HL-60/S4 (cell line): Measurements from ENCODE around the gene SCAMP1.
"Not testable (repeated sequence)": the region's sequence is repeated elsewhere in the genome, so short reads cannot be mapped to it uniquely, and the experiment has no call there.

Experiments used
- in situ Hi-C: fragments of 300-500 bp; cut with MboI; formaldehyde crosslinking; loops from 2 replicates; pipeline ENCODE4 v1.14.3; 2022; ENCODE audit warnings: low sequenced_read_pairs

Gene SCAMP1

GRCh38 chr5:78420548-78420947 lies 60.1 kb downstream of the SCAMP1 start:
- in situ Hi-C loops: no loop called here

DNA sequence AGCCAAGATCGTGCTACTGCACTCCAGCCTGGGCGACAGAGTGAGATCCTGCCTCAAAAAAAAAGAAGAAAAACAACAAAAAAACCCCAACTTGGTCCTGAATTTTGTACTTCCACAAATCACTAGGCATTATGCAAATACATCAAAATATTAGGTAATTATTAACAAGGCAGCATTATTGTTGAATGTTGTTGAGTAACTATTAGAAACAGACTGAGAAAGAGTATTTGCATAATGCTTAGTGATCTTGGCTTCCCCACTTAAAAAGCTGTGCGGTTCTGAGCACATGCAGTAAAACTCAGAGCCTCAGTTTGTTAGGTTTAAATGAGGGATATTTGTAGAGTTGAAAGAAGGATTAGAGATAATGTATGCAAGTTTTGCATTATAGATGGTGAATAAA lies 64.2 kb downstream of the SCAMP1 start:
- in situ Hi-C loops: no loop called here

DNA sequence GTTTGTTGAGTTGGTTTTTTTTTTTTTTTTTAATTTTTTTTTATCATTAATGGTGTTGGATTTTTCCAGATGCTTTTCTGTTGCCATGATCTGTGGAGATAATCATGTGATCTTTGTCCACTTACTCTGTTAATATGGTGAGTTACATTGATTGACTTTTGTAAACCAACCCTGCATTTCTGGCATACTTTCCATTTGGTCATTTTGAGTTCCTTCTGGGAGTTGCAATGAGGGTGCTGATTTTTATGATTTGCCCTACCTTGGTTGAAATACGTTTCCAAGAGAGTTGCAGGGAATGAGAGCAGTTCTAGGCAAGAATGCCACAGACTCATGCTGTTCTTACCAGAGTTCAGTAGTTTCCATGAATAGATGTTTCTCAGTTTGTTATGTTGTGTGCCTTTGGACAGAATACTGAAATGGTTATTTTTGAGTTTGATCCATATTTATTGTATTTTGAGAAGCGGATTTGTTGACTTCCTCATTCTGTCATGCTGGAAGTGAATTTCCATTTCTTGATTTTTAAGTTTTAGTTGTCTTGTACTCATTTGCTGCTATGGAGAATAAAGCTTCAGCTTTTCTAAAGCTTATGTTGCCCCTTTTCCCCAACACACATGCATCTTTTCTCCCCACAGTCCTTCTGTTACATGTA lies 69.0 kb downstream of the SCAMP1 start:
- in situ Hi-C loops: no loop called here

DNA sequence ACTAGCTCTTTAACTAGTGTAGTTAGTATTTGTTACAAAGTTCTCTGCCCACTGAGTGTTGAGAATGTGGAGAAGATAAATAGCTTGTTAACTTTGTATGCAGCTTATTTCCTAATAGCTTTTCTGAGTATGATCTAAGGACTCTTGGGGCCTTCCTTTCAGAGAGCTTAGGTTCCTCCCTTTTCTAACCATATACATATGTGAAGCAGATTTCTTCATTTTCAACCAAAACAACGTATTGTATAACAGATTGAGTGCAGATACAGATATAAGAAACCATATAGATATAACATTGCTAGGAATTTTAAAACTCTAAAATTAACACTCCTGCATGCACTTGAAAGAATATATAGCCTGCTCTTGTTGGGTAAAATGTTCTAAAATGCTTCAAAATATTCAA lies 70.4 kb downstream of the SCAMP1 start:
- in situ Hi-C loops: no loop called here

GRCh38 chr5:78433972-78434371 lies 73.6 kb downstream of the SCAMP1 start:
- in situ Hi-C loops: no loop called here

- in situ Hi-C loops: no loop called here
These were observed 87.5 kb downstream of the SCAMP1 start for GRCh38 chr5:78447775-78448424.

DNA sequence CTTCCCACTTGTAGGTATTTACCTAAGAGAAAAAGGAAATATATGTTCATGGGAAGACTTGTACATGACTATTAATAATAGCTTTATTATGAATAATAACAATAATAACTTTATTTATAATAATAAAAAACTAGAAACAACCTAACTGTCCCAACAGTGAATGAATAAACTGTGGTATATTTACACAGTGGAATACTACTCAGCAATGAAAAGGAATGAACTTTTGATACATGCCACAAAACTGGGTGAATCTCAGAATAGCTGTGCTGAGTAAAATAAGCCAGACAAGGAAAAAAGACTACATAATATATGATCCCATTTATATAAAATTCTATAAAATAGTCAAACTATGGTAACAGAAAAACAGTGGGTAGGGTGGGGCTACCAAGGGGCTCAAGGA lies 88.7 kb downstream of the SCAMP1 start:
- in situ Hi-C loops: no loop called here

GRCh38 chr5:78457507-78457906 lies 97.1 kb downstream of the SCAMP1 start:
- in situ Hi-C loops: not testable (repeated sequence)

- in situ Hi-C loops: no loop called here
These were observed 98.4 kb downstream of the SCAMP1 start for GRCh38 chr5:78458843-78459242.

- in situ Hi-C loops: no loop called here
These were observed 106.7 kb downstream of the SCAMP1 start for GRCh38 chr5:78467140-78467539.

DNA sequence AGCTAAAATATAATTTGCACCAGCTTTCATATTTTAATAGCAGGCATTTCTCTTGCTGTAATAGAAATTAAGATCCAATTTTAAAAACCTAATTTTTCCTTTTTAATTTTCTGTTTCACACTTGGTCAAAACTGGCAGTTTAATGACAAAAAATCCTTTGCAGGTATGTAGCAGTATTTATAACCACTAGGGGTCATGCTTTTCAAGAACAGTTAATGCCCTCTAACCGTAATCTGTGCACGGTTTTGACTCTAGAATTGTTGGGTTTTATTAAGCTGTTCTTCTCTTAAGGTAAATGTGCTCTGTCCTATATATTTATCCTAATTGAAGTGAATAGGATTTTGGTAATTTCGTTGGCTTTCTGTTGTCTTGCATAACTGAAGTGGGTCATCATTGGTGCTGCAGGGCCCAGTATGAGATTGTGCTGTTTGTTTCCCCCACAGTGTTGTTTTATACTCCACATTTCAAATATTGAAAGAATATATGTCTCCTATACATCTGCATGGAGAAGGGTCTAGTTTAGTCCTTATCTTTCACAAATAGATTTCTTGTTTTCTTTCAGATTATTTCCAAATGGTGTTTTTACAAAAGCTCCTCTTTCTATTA lies 107.4 kb downstream of the SCAMP1 start:
- in situ Hi-C loops: no loop called here

DNA sequence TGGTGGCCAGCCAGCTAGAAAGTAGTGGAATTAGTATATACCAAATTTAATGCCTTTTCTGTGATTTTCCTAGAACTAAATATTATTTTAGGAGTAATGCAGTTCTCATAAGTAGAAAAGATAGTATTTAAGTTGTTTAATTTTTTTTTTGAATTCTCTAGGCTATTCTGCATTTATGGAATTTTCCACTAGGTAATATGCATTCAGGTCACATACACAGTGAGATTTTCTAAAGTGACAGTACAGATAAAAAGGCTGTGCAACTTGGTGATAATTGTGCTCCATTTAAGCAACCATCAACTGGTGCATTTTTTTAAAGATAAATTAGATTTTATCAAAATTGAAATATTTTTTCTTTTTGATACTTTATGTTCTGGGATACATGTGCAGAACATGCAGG lies 111.5 kb downstream of the SCAMP1 start:
- in situ Hi-C loops: no loop called here

GRCh38 chr5:78472469-78473106 lies 112.2 kb downstream of the SCAMP1 start:
- in situ Hi-C loops: no loop called here

GRCh38 chr5:78473751-78474150 lies 113.3 kb downstream of the SCAMP1 start:
- in situ Hi-C loops: no loop called here

DNA sequence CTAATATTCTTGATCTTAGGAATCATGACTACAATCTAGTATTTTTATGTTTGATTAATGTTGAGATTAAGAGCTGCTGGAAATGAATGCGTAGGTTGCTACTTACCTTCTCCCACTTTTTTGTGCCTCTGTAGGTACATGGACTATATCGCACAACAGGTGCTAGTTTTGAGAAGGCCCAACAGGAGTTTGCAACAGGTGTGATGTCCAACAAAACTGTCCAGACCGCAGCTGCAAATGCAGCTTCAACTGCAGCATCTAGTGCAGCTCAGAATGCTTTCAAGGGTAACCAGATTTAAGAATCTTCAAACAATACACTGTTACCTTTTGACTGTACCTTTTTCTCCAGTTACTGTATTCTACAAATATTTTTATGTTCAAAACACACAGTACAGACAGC lies 115.0 kb downstream of the SCAMP1 start:
- in situ Hi-C loops: no loop called here

DNA sequence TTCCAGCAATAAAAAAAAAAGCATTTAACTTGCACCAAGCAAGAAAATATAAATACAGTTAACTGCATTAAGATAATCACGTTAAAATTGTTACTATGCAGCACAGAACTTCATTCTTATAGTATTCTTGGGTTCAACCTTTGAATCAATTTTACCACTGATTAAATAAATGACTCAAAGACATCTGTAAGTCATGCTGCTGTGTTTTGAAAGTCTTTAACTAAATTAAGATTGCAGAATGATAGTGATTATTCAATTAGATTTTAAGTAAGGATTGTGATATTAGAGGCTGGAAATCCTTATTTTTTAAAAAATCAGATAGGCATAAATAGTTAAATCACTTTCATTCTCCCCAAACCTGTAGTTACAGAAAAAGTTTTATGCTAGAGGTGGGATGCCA lies 116.4 kb downstream of the SCAMP1 start:
- in situ Hi-C loops: no loop called here

DNA sequence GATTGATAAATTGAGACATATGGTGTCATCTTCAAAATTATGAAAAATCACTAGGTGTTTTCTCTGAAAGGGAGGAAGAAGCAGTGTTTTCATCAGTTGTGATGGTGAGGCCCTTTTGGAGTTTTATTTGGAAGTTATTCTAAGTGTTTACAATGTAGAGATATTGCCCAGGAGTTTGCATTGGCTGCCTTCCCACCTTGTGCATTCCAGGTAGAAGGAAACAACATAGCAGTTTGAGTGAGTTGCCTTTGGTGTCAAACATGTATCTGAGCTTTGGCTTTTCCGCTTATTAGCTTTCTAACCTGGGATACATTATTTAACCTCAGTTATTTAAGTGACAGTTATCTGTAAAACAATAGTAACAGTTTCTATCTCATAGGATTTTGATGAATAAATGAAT lies 122.5 kb downstream of the SCAMP1 start:
- in situ Hi-C loops: no loop called here

DNA sequence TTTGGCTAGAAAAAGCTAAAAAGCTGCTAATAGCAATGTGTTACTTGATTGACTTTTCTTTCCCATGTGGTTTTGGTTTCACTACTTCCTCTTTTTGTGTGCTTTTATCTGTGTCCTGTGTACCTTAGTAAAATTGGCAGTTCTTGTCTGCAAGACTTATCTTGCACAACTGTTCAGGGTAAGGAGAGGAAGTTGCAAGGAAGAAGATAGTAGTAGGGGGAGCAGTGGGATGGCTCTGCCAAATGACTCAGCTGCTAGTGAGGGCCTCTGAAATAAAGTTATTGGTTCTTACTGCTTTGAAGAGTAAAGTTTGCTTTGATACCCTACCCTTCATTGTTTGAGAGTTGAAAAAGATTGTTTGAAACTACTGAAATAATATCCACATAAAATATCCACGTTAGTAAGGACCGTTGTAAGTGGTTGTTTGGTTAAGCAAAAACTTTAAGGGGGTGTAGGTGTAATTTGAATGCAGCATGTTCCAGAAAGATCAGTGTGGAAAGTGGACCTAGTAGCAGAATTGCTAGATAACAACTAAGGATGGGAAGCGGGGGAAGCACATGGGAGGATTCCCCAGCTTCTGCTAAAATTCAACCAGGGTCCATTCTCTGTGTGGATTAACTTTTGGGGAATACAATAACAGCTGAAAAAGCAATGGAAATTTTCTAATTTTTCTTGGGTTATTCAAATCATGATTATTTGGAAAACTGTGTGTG lies 123.5 kb downstream of the SCAMP1 start:
- in situ Hi-C loops: no loop called here

DNA sequence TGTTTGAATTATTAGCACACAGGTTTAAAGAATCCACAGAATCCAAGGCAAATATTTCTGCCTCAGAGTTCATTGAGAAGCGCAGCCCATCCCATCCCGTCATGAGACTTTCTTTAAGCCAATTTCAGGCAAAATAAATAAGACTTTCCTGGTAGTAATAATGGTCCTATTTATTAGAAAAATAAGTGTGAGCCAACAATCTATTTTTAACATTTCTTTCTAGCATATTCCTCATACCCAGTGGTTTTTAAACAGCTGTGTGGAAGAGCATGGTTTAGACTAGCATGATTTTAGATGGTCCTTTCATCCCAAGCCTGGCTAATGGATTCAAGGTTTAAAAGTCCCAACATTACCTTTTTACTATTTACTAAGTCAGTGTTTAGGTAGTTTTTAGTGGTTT lies 125.8 kb downstream of the SCAMP1 start:
- in situ Hi-C loops: no loop called here

DNA sequence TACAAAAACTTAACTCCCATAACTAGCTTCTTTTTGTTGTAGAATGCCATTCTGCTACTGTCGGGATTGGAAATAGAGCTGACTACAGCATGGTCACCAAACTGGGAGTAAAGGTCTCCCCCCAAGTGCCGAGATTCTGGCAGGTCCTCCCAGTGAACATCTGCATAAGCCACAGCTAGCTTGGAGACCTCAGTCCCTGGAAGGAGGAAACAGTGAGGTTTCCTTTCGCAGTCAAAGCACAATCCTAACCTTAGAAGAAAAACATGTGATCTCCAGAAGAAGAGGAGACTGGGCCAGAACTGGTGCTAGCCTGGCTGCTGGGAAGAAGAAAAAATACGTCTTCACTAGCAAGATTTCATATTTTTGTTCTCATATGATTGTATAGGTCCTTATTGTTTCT lies 127.4 kb downstream of the SCAMP1 start:
- in situ Hi-C loops: no loop called here

GRCh38 chr5:78490709-78491485 lies 130.5 kb downstream of the SCAMP1 start:
- in situ Hi-C loops: no loop called here
